Pulmonary artery endothelial cell (primary cell): ENCODE data around the gene NCAPD2. TPM values are rescaled to one million over a fixed set of nuclear protein-coding genes. Genes with fewer than 3 reads are reported as not detected.
"Not testable (repeated sequence)": the region's sequence is repeated elsewhere in the genome, so short reads cannot be mapped to it uniquely, and the experiment has no call there.

Source experiments
- DNase-seq: peaks from one replicate; pipeline ENCODE4 v3.0.0-alpha.2; 2011; ENCODE audit warnings: low read depth, low spot score
- total RNA-seq: library from RNA; depleted of rRNA; stranded (reverse); fragments of >200 nt; gene quantifications from 2 replicates; pipeline ENCODE4 v1.2.3, GENCODE V29; 2014

NCAPD2 gene
- total RNA-seq, 1 donor from 2014 or later: 48.6 TPM

- DNase-seq: no peak
These were observed 55.2 kb downstream of the NCAPD2 start for GRCh38 chr12:6548966-6549683.

DNA sequence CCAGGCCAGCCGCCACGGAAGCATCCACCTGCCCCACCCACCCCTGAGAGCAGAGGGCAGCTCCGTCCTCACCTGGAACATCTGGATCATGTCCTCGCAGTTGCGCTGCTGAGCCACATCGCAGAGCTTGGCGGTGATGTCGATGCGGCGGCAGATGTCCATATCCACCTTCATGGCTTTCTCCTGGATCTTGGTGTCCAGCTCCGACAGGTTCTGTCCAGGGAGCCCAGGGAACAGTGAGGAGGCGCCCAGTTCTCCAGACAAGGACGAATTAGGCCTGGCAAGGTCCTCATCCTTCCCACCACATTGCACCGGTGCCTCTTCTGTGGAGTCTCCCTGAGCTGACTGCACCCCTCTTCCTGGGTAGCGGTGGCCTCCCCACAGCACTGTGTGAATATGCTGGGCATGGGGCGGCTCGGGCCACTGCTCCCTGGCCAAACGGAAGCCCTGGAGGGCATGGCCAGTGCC, 55.8 kb downstream of the NCAPD2 start:
- no peak for DNase-seq

DNA sequence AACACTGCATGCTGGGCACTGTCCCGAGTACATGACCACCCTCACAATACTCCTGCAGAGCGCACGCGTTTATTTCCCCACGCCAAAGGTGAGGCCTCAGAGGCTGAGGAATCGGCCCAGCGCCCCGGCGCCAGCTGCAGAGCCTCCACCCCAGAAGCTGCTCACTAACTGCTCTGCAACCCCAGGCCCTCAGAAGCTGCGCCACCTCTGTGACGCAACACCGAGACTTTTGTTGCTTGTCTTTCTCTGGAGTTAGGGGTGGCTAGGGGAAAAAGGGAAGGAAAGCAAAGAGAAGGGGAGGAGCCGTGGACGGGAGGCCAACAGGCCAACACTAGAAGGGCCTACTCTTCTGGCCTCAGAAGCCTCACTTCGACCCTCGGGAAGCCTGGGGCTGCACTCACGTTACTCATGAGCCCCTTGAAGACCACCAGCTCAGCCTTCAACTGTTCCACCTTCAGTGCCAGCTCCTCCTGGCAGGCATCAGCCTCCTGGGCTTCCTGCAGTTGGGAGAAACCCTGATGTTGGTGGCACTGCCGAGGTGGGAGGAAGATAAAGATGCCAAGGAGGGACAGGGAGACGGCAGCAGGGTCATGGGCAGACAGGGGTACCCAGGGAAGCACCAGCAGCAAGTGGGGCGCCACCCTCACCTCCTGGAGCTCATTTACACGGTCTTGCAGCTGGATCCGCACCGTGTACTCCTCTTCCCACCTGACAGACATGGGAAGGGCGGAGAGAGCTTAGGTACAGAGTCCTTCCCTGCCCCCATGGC, 56.6 kb downstream of the NCAPD2 start:
- DNase-seq: no peak

DNA sequence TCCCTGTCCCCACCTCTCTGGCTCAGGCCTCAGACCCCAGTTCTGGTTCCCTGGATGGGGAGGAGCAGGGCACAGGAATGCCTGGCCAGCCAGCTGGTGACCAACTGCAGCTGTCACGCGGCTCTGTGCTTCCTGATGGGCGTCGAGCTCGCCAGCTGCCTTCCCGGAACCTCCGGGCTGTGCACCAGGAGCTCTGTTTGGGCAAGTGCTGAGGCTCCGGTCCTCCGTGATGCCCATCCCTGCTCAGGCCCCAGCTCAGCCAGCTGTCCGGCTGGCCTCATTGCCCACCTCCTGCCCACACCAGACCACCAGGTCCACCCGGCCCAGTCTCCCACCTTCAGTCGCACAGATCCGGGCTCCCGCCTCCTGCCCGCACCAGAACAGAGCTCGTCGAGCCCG, 57.2 kb downstream of the NCAPD2 start:
- DNase-seq: no peak

GRCh38 chr12:6551496-6552139, 57.7 kb downstream of the NCAPD2 start:
- no peak for DNase-seq

GRCh38 chr12:6552140-6552551, 58.2 kb downstream of the NCAPD2 start:
- DNase-seq: no peak

- no peak for DNase-seq
These were observed 59.4 kb downstream of the NCAPD2 start for GRCh38 chr12:6553051-6553868.

GRCh38 chr12:6554168-6555017, 60.5 kb downstream of the NCAPD2 start:
- no peak for DNase-seq

DNA sequence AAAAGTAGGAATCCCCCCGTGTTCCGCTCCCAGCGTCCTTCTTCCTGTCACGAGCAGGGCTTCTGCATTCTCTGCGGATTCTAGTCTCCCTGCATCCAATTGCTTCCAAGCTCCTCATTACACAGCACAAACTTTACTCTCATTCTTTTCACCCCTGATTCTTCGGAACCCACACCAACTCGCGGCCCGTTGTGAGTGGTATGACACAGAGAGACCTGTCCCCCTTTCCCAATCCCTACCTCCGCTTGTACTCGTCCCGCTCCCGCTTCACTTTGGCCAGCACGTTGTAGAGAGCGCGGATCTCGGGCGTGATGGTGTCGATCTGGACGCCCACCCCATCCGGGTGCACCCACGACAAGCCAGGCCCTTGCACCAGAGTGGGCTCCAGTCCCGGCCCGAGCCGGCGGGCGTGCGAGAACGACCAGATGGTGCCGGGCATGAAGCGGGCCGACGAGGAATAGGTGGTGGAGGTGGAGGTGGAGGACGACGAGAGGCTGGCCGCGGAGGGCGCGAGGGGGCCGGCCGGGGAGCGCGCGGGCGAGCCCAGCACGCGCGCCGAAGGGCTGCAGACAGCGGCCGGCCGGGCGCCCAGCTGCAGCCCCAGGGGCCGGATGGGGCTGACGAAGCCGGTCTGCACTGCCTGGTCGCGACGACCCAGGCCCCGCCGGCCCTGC, 61.3 kb downstream of the NCAPD2 start:
- no peak for DNase-seq

- not testable (repeated sequence) for DNase-seq
These were observed 62.6 kb downstream of the NCAPD2 start for GRCh38 chr12:6556496-6556817.

GRCh38 chr12:6556857-6557256, 63.0 kb downstream of the NCAPD2 start:
- DNase-seq: no peak

- DNase-seq: not testable (repeated sequence)
These were observed 64.3 kb downstream of the NCAPD2 start for GRCh38 chr12:6558014-6558760.

DNA sequence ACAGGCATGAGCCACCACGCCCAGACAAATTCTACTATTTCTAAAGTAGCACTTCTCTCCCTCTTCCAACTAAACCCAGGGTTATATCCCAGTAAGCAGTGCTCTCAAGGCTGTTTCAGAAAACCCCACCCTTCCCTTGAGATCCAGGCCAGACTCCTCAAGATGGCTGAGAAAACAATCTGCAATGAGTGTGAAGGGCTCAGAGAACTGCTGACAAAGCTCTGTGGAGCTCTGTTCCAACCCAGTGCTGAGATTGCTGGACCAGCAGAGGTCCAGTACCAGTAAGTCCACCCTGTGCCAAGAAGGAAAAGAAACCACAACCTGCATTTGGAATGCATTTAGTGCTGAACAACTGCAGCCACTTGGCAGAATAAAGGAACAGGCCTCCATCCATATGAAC, 65.6 kb downstream of the NCAPD2 start:
- DNase-seq: no peak

DNA sequence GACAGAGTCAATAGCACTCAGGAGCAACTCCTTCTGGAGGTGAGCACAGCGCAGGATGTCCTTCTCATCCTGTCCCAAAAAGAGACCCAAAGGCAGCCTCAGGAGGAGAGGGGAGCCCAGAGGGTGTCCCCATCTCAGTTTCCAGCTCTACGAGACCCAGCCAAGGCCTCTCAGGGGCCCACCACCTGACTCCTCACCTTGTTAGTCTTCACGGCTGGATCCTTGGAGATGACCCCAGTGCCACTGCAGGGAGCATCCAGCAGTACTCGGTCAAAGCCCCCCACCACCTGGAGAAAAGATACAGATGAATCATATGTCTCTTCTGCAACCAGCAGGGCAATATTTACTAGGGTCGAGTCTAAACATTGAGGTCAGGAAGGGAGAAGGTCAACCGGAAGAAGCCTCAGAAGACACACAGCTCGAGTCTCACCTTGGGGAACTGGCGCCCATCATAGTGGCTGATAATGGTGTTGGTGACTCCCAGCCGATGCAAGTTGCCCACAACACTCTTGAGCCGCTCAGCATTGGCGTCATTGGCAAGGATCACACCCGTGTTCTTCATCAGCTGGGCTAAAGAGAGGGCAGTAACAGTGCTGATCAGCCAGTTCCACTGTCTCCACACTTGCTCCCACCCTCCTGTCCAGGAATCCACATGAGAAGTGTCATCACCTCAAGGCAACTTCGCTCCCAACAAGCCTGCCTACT, 66.8 kb downstream of the NCAPD2 start:
- DNase-seq: no peak

DNA sequence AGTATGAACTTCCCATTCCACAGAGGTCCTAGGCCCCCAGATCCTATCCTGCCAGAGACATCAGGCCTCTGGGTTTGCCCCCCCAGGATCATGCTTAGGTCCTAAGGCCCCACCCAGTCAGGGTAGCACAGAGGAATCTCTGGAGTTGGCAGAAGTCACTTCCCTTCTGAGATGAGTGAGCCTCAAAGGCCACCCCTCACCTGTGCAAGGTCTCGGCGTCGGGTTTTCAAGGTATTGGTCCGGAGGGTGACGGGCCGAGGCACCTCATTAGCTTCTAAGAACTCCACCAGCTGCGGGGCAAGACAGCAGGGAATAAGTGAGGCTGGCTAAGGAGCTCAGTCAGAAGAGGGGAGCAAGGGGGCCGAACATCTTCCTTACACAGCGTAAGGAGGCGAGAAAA, 69.0 kb downstream of the NCAPD2 start:
- DNase-seq: no peak

- DNase-seq: no peak
These were observed 69.6 kb downstream of the NCAPD2 start for GRCh38 chr12:6563448-6564050.

GRCh38 chr12:6567112-6567670, 73.3 kb downstream of the NCAPD2 start:
- no peak for DNase-seq

GRCh38 chr12:6569312-6569711, 75.4 kb downstream of the NCAPD2 start:
- DNase-seq: no peak
